Lung (tissue), 12 donors: ENCODE data around the gene FRRS1. TPM values are rescaled to one million over a fixed set of nuclear protein-coding genes. Genes with fewer than 3 reads are reported as not detected.

ENCODE experiments used
- ATAC-seq: fragments of 200-7000 bp; cut with Tn5 transposase; one replicate; pipeline ENCODE4 v1.9.1; 2020; ENCODE audit warnings: moderate number of reproducible peaks; ENCODE audit not compliant: insufficient read depth, low FRiP score
- DNase-seq, 3 donors: peaks; one replicate each; pipeline ENCODE4 v3.0.0-alpha.2; 2013 to 2017
- H3K27ac ChIP-seq, 2 donors: one replicate each; pipeline ENCODE4 v1.5.1; 2013; ENCODE audit warnings: mild to moderate bottlenecking in 2 of 2, moderate library complexity in 2 of 2, control low read depth in 1 of 2, inconsistent platforms in 1 of 2, low read depth in 1 of 2, low read length in 1 of 2
- H3K27me3 ChIP-seq, 3 donors: one replicate each; pipeline ENCODE4 v1.5.1; 2013; ENCODE audit warnings: low read length in 2 of 3; ENCODE audit not compliant: control insufficient read depth in 3 of 3, insufficient read depth in 3 of 3
- H3K36me3 ChIP-seq, 4 donors: one replicate each; pipeline ENCODE4 v1.5.1; 2013; ENCODE audit warnings: low read length in 4 of 4, mild to moderate bottlenecking in 1 of 4, moderate library complexity in 1 of 4; ENCODE audit not compliant: control insufficient read depth in 4 of 4, insufficient read depth in 4 of 4
- H3K4me1 ChIP-seq, 5 donors: one replicate each; pipeline ENCODE4 v1.5.1; 2013; ENCODE audit warnings: low read length in 5 of 5, mild to moderate bottlenecking in 2 of 5, moderate library complexity in 1 of 5; ENCODE audit not compliant: control insufficient read depth in 5 of 5, insufficient read depth in 5 of 5
- H3K4me3 ChIP-seq: one replicate; pipeline ENCODE4 v1.5.1; 2013; ENCODE audit warnings: mild to moderate bottlenecking, control low read depth, moderate library complexity
- H3K9ac ChIP-seq, 2 donors: one replicate each; pipeline ENCODE4 v1.5.1; 2013; ENCODE audit warnings: low read length in 2 of 2, control low read depth in 1 of 2; ENCODE audit not compliant: insufficient read depth in 1 of 2
- H3K9me3 ChIP-seq, 4 donors: one replicate each; pipeline ENCODE4 v1.5.1; 2013; ENCODE audit warnings: low read length in 3 of 4, mild to moderate bottlenecking in 1 of 4, moderate library complexity in 1 of 4; ENCODE audit not compliant: control insufficient read depth in 4 of 4, insufficient read depth in 3 of 4
- WGBS, 2 donors: extraction: QIAGEN DNeasy Blood & Tissue Kit; methylation state at CpG; one replicate each; pipeline ENCODE4 v1.1.7; 2013; 5-methylcytosine and 5-hydroxymethylcytosine counted together
- polyA plus RNA-seq, 2 donors: library from polyadenylated mRNA; stranded (reverse); fragments of 200-250 nt; gene quantifications; one replicate each; pipeline ENCODE4 v1.2.1, GENCODE V29; 2013
- total RNA-seq, 2 donors: library from RNA; depleted of rRNA in 1 of 2; stranded (reverse); fragments of >200 nt in 1 of 2; gene quantifications; one replicate each; pipeline ENCODE4 v1.2.1, GENCODE V29; 2014 to 2021
- TF ChIP-seq, protein P1 (sequence below): IDR thresholded peaks from 2 replicates; pipeline ENCODE4 v1.5.1; 2012; ENCODE audit warnings: mild to moderate bottlenecking; ENCODE audit errors: control extremely low read depth, extremely low read depth
- donor health status: control.
- donor health status: control.
- donor health status: Bipolar disorder and iron deficiency.
- donor health status: healthy.
- donor health status: DM: yes; HTN: yes; CAD: no.

Gene FRRS1
- total and polyA plus RNA-seq, 4 donors, result 0.67 to 12.1 (median 7.4) TPM

DNA sequence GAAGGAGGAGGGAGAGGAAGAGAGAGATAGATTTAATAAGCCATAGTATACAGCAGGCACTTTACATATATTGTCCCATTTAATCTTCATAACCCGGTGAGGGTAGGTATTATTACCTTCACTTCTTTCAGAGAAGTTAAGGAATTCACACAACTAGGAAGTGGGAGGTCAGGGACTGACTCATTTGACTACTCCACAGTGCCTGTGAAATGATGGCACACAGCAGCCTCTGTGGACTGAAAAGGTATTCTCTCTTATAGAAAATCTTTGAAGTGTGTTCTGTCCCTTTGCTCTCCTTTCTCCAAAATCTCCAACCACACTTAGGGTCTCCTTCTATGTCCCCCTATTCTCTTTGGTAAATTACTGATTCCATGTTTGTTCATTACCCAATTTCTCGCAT lies 96.6 kb downstream of the FRRS1 start:
- no peak overlapping the region for H3K9ac ChIP-seq
- peaks cover 0 to 22% (median under 1%) of the 10 kb centered on the region in 4 donors for H3K36me3 ChIP-seq
- ATAC-seq (no peak), DNase-seq (no peak)
- H3K27me3 ChIP-seq, result no peaks in the 10 kb centered on the region
- H3K27ac ChIP-seq, result peak overlapping the region in 1 of 2 donors; percentile 86
- H3K4me1 ChIP-seq, result peaks cover 0 to 35% (median 0%) of the 10 kb centered on the region in 5 donors
- H3K4me3 ChIP-seq, result no peak overlapping the region
- TF ChIP-seq, protein P1, sequence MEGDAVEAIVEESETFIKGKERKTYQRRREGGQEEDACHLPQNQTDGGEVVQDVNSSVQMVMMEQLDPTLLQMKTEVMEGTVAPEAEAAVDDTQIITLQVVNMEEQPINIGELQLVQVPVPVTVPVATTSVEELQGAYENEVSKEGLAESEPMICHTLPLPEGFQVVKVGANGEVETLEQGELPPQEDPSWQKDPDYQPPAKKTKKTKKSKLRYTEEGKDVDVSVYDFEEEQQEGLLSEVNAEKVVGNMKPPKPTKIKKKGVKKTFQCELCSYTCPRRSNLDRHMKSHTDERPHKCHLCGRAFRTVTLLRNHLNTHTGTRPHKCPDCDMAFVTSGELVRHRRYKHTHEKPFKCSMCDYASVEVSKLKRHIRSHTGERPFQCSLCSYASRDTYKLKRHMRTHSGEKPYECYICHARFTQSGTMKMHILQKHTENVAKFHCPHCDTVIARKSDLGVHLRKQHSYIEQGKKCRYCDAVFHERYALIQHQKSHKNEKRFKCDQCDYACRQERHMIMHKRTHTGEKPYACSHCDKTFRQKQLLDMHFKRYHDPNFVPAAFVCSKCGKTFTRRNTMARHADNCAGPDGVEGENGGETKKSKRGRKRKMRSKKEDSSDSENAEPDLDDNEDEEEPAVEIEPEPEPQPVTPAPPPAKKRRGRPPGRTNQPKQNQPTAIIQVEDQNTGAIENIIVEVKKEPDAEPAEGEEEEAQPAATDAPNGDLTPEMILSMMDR, result no peak
- H3K9me3 ChIP-seq, result no peaks in the 10 kb centered on the region
- WGBS, 2 donors, result 94 to 97% methylated on average over 2 of the region's 2 CpGs

DNA sequence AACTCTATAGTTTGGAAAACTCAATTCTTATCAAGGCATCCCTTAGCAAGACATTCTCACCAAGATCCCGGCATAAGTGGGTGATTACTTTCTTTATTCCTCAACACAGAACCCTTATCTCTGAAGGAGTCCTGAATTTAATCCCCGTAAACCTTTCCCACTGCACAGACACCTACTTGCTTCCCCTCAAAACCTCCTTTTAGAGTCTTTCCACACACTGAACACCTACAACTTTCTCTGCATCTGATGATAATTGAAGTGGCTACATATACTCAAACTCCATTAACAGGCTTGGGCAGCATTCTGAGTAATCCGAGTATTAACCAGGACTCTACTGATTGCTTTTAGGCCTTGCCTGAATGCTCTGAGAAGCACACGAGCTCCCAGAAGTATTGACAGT lies 97.1 kb downstream of the FRRS1 start:
- H3K9me3 ChIP-seq, result no peaks in the 10 kb centered on the region
- H3K27ac ChIP-seq, result peak overlapping the region in 1 of 2 donors; percentile 86
- H3K4me3 ChIP-seq, result no peak overlapping the region
- TF ChIP-seq, protein P1, result no peak
- peaks cover 0 to 24% (median under 1%) of the 10 kb centered on the region in 4 donors for H3K36me3 ChIP-seq
- no peaks in the 10 kb centered on the region for H3K27me3 ChIP-seq
- no peak for ATAC-seq
- WGBS, 2 donors, result 79 to 91% methylated on average over 4 of the region's 4 CpGs
- no peak overlapping the region for H3K9ac ChIP-seq
- H3K4me1 ChIP-seq, result peaks cover 0 to 34% (median 0%) of the 10 kb centered on the region in 5 donors
- no peak for DNase-seq

DNA sequence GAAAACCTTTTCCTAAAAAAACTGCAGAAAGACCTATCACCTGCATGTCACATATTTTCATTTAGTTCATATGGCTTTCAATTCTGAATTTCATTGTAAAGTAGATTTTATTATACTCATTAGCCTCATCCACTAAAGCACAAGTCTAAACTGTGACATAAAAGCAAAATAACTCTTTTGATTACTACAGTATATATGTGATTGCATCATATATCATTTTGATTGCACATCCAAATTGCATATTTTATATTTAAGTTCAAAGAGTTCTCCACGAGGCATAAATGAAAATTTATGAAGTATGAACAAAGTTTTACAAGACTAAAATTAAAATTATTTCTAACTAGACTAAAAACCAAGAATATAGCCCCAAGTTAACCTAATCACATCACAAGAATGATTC lies 101.2 kb downstream of the FRRS1 start:
- Histone ChIP-seq H3K9me3 (no peaks in the 10 kb centered on the region), H3K4me1 (peaks cover 0 to 32% (median 0%) of the 10 kb centered on the region in 5 donors), H3K36me3 (peaks cover 0 to 21% (median under 1%) of the 10 kb centered on the region in 4 donors), H3K4me3 (no peak overlapping the region), H3K27ac (peak overlapping the region in 1 of 2 donors; percentile 21), H3K9ac (no peak overlapping the region), H3K27me3 (no peaks in the 10 kb centered on the region)
- DNase-seq (no peak), ATAC-seq (no peak)
- TF ChIP-seq, protein P1, result no peak
- WGBS, 2 donors, result 69 to 79% methylated on average over 1 of the region's 1 CpG

DNA sequence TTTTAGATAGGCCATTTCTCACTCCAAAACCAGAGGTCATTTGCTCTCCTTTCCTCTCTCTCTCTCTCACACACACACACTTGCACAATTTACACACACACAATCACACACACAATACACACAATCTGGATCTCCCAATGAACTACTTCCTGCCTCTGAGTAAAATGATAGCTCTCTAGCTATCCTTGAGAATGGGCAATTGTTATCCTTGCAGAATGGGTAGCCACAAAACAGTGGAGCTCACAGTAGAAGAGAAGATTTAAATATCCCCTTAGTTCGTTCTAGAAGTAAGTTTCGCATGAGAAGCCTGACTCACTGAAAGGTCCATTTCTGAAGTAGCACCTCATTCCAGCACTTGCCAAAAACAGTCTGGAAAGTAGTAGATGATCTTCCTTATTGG lies 102.9 kb downstream of the FRRS1 start:
- Histone ChIP-seq H3K9ac (no peak overlapping the region), H3K36me3 (peaks cover 0 to 20% (median under 1%) of the 10 kb centered on the region in 4 donors), H3K27ac (peak overlapping the region; percentile 32 to 78), H3K9me3 (no peaks in the 10 kb centered on the region), H3K27me3 (no peaks in the 10 kb centered on the region), H3K4me1 (peaks cover 0 to 25% (median 0%) of the 10 kb centered on the region in 5 donors), H3K4me3 (no peak overlapping the region)
- DNase-seq, result no peak
- no peak for ATAC-seq
- 88 to 91% methylated on average over 2 of the region's 2 CpGs for whole genome bisulfite sequencing, 2 donors
- TF ChIP-seq, protein P1, result no peak
